SK-N-MC (cell line): Measurements from ENCODE around the gene RNF5.

Experiments used
- EZH2 ChIP-seq: fragments of 200-600 bp; sonication (generic); IDR thresholded peaks from one replicate; pipeline ENCODE4 v1.6.1; 2017; ENCODE audit warnings: antibody characterized with exemption
- FOXP2 ChIP-seq: optimal IDR thresholded peaks from 2 replicates; pipeline ENCODE3; 2011; ENCODE audit warnings: mild to moderate bottlenecking, moderate library complexity; ENCODE audit not compliant: insufficient read depth; ENCODE audit errors: extremely low read length, control extremely low read depth
- POLR2AphosphoS5 ChIP-seq: IDR thresholded peaks from 2 replicates; pipeline ENCODE4 v1.6.1; 2012; ENCODE audit warnings: mild to moderate bottlenecking, low read depth, low read length, borderline replicate concordance

DNA sequence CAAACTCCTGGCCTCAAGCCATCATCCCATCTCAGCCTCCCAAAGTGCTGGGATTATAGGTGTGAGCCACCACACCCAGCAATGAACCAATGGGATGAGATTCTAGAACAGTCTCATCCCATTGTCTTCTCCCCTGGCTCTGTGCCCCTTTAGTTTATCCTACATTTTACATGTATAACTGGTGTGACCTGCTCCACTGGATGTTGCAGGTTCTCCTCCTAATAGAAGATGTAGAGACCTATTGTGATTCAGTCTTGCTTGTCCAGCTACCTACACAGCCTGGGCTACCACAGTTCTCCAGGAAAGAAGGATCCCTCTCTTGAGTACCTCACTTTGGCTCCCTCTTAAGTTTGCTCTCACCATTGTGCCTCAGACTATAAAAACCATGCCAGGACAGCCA is 46.1 kb upstream of the RNF5 start:
- TF ChIP-seq POLR2AphosphoS5 (no peak), EZH2 (no peak), FOXP2 (no peak)
